ENCODE measurements around the gene TCF21. TPM values are rescaled to one million over a fixed set of nuclear protein-coding genes. Genes with fewer than 3 reads are reported as not detected.

The TCF21 gene
- total and polyA plus RNA-seq, 2 of the 13 experiments (the other 11 are each of a cell fraction or from before 2014, with no cell fraction given), result not detected

DNA sequence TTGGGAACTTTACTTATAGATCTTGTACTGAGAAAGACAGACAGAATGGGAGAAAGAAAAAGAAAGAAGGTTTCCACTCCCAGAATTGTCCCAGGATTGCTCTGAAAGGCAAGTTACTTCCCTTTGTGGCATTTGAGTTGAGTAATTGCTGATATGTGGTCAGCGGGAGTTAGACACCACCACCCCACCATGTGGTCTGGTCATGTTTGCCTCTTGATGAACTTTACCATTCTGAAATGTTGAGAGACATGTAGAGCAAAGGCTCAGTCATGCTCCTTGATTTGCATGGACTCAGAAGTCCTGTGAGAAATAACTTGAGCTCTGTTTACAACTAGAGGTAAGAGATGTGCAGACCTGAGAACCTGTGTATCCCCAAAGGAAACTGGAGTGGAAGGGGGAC lies 17.1 kb downstream of the TCF21 start:
- no peak for TF ChIP-seq AGO2 (optimal IDR thresholded peaks at IDR 0.05; ENCODE audit: low read depth, low read length)
- TF ChIP-seq ATAD3A (CRISPR knock-in tag; IDR thresholded peaks at IDR 0.05), result no peak
- no peak overlapping the region for H2AFZ ChIP-seq (ENCODE audit: low read length)
- no peak overlapping the region for H3K4me2 ChIP-seq (ENCODE audit: low read depth, low read length)
- H4K20me1 ChIP-seq (ENCODE audit: insufficient read depth, low read length), result no peaks in the 10 kb centered on the region
- no peak overlapping the region for H3K27ac ChIP-seq (ENCODE audit: extremely low read length, insufficient read depth, low read length)
- intact Hi-C loops (cut with micrococcal nuclease; ENCODE audit: unreplicated experiment), result no loop called here
- FAIRE-seq (no peak), ATAC-seq (no peak; the same call in 2 of the 3 replicates), DNase-seq (ENCODE audit: low spot score) (no peak)
- no peaks in the 10 kb centered on the region for H3K79me2 ChIP-seq (ENCODE audit: insufficient read depth, low read length)
- no peaks in the 10 kb centered on the region for H3K4me1 ChIP-seq (ENCODE audit: insufficient read depth, low read length)
- ChIA-PET CTCF (ENCODE audit: low intra/inter-chr PET ratio, low total read pairs) (no interaction called here), POLR2A (no interaction called here)
- WGBS (ENCODE audit: low lambda C conversion rate), result 6% methylated on average over 1 of the region's 1 CpG
- no peak overlapping the region for H3K9ac ChIP-seq (ENCODE audit: insufficient read depth, low read depth, low read length)
- in situ Hi-C loops (cut with HindIII; ENCODE audit: extremely low pct_ligation_motif_present, low pct_unique_long_range_greater_than_20kb), result no loop called here
- BruUV-seq (replicated peaks), result no TSS peak
- no peaks in the 10 kb centered on the region for H3K9me3 ChIP-seq (ENCODE audit: low read length)
- H3K4me3 ChIP-seq (replicated peaks in 1 of 3; ENCODE audit: insufficient read depth in 1 of 3, low read depth in 2 of 3, low read length in 3 of 3), result no peak overlapping the region
- no peaks in the 10 kb centered on the region for H3K36me3 ChIP-seq (replicated peaks in 1 of 2; ENCODE audit: control insufficient read depth in 1 of 2, insufficient read depth in 2 of 2, low read length in 2 of 2)
- H3K27me3 ChIP-seq (ENCODE audit: control insufficient read depth in 1 of 2, insufficient read depth in 2 of 2, low read length in 2 of 2), result peaks cover 0 to 5% of the 10 kb centered on the region in 2 experiments; a peak in 1 of 5 replicates

GRCh38 chr6:133916650-133917151 lies 27.8 kb downstream of the TCF21 start:
- FAIRE-seq, result peak; percentile 81
- H3K27ac ChIP-seq (ENCODE audit: extremely low read length, insufficient read depth, low read length), result no peak overlapping the region
- ChIA-PET POLR2A (no interaction called here), CTCF (ENCODE audit: low intra/inter-chr PET ratio, low total read pairs) (interaction anchor here (0.6 to 2.8 kb wide), 4 partner anchors 79 to 347 kb away, joined by 3 to 35 read pairs (median 18); no protein-coding TSS in a partner anchor)
- 2% methylated on average over 8 of the region's 8 CpGs for WGBS (ENCODE audit: low lambda C conversion rate)
- no peaks in the 10 kb centered on the region for H3K36me3 ChIP-seq (replicated peaks in 1 of 2; ENCODE audit: control insufficient read depth in 1 of 2, insufficient read depth in 2 of 2, low read length in 2 of 2)
- H3K4me2 ChIP-seq (ENCODE audit: low read depth, low read length), result no peak overlapping the region
- 0 out of 2 replicates have a peak, but pooled peaks cover 3% of the 10 kb centered on the region for H3K9me3 ChIP-seq (ENCODE audit: low read length)
- no peaks in the 10 kb centered on the region for H3K79me2 ChIP-seq (ENCODE audit: insufficient read depth, low read length)
- BruUV-seq (replicated peaks), result no TSS peak
- ATAC-seq, result peak; percentile 96
- no peaks in the 10 kb centered on the region for H3K27me3 ChIP-seq (ENCODE audit: control insufficient read depth in 1 of 2, insufficient read depth in 2 of 2, low read length in 2 of 2)
- no peaks in the 10 kb centered on the region for H3K4me1 ChIP-seq (ENCODE audit: insufficient read depth, low read length)
- H3K9ac ChIP-seq (ENCODE audit: insufficient read depth, low read depth, low read length), result no peak overlapping the region
- DNase-seq (ENCODE audit: low spot score), result peak; percentile 75
- no peaks in the 10 kb centered on the region for H4K20me1 ChIP-seq (ENCODE audit: insufficient read depth, low read length)
- in situ Hi-C loops (cut with HindIII; ENCODE audit: extremely low pct_ligation_motif_present, low pct_unique_long_range_greater_than_20kb) (loop anchor here (5.0 kb wide), 2 partner anchors 79 to 349 kb away; no protein-coding TSS in a partner anchor), intact Hi-C loops (cut with micrococcal nuclease; ENCODE audit: unreplicated experiment) (loop anchor here (1.0 kb wide), 2 partner anchors 79 to 347 kb away; no protein-coding TSS in a partner anchor)
- no peak overlapping the region for H3K4me3 ChIP-seq (replicated peaks in 1 of 3; ENCODE audit: insufficient read depth in 1 of 3, low read depth in 2 of 3, low read length in 3 of 3)
- H2AFZ ChIP-seq (ENCODE audit: low read length), result no peak overlapping the region
- TF ChIP-seq TP53 (CRISPR knock-in tag; conservative IDR thresholded peaks at IDR 0.05) (no peak), PPARG (CRISPR knock-in tag; conservative IDR thresholded peaks at IDR 0.05) (no peak), PATZ1 (CRISPR knock-in tag; IDR thresholded peaks at IDR 0.05) (no peak), ZNF572 (CRISPR knock-in tag; IDR thresholded peaks at IDR 0.05) (no peak), ZSCAN20 (CRISPR knock-in tag; IDR thresholded peaks at IDR 0.05; ENCODE audit: borderline replicate concordance) (no peak), TCF7L2 (IDR thresholded peaks at IDR 0.05; ENCODE audit: low read depth, low read length) (no peak), XRCC5 (optimal IDR thresholded peaks at IDR 0.05; ENCODE audit: low read length) (peak; percentile 76), JDP2 (CRISPR knock-in tag; IDR thresholded peaks at IDR 0.05; ENCODE audit: borderline replicate concordance) (no peak), ZNF34 (CRISPR knock-in tag; IDR thresholded peaks at IDR 0.05; ENCODE audit: borderline replicate concordance) (no peak), PLRG1 (conservative IDR thresholded peaks at IDR 0.05) (no peak)
- TF ChIP-seq, protein P1, sequence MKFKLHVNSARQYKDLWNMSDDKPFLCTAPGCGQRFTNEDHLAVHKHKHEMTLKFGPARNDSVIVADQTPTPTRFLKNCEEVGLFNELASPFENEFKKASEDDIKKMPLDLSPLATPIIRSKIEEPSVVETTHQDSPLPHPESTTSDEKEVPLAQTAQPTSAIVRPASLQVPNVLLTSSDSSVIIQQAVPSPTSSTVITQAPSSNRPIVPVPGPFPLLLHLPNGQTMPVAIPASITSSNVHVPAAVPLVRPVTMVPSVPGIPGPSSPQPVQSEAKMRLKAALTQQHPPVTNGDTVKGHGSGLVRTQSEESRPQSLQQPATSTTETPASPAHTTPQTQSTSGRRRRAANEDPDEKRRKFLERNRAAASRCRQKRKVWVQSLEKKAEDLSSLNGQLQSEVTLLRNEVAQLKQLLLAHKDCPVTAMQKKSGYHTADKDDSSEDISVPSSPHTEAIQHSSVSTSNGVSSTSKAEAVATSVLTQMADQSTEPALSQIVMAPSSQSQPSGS (CRISPR knock-in tag; IDR thresholded peaks at IDR 0.05), result no peak
- TF ChIP-seq, protein P2, sequence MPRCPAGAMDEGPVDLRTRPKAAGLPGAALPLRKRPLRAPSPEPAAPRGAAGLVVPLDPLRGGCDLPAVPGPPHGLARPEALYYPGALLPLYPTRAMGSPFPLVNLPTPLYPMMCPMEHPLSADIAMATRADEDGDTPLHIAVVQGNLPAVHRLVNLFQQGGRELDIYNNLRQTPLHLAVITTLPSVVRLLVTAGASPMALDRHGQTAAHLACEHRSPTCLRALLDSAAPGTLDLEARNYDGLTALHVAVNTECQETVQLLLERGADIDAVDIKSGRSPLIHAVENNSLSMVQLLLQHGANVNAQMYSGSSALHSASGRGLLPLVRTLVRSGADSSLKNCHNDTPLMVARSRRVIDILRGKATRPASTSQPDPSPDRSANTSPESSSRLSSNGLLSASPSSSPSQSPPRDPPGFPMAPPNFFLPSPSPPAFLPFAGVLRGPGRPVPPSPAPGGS (CRISPR knock-in tag; IDR thresholded peaks at IDR 0.05), result peak; percentile 55; the same call in 1 of the 2 replicates
